Activated T-cell treated with anti-CD3 and anti-CD28 coated beads, Interleukin-2, amount 50 U/mL, for 72 hours (primary cell): Measurements from ENCODE around the gene SLC17A5. TPM values are rescaled to one million over a fixed set of nuclear protein-coding genes. Genes with fewer than 3 reads are reported as not detected.
"Not testable (repeated sequence)": the region's sequence is repeated elsewhere in the genome, so short reads cannot be mapped to it uniquely, and the experiment has no call there.

Source experiments
- ATAC-seq, 2 donors: fragments of 150-1000 bp; cut with Tn5 transposase; replicated peaks in 1 of 2; 2 replicates each; pipeline ENCODE4 v1.10.0; 2021; ENCODE audit warnings: moderate library complexity in 2 of 2, mild to moderate bottlenecking in 1 of 2
- DNase-seq, 2 donors: peaks; one replicate each; pipeline ENCODE4 v3.0.0; 2021 to 2022; ENCODE audit warnings: mixed read lengths in 1 of 2
- H3K27ac Mint-ChIP-seq: one replicate; pipeline ENCODE4 v1.8.0; 2022; ENCODE audit warnings: mild to moderate bottlenecking, moderate library complexity, mixed read lengths
- H3K27me3 Mint-ChIP-seq: one replicate; pipeline ENCODE4 v1.8.0; 2022; ENCODE audit warnings: low read depth, mixed read lengths
- H3K36me3 Mint-ChIP-seq, 2 donors: one replicate each; pipeline ENCODE4 v1.8.0; 2022; ENCODE audit warnings: mixed read lengths in 2 of 2, mild to moderate bottlenecking in 1 of 2; ENCODE audit not compliant: insufficient read depth in 2 of 2
- H3K4me1 Mint-ChIP-seq: one replicate; pipeline ENCODE4 v1.8.0; 2022; ENCODE audit warnings: low read depth, mixed read lengths
- H3K4me3 Mint-ChIP-seq, 2 donors: one replicate each; pipeline ENCODE4 v1.8.0; 2022; ENCODE audit warnings: mild to moderate bottlenecking in 2 of 2, mixed read lengths in 2 of 2, moderate library complexity in 2 of 2
- H3K9me3 Mint-ChIP-seq, 2 donors: one replicate each; pipeline ENCODE4 v1.8.0; 2022; ENCODE audit warnings: mixed read lengths in 2 of 2
- total RNA-seq, 2 donors: library from RNA; stranded (reverse); gene quantifications; one replicate each; pipeline ENCODE4 v1.2.3, GENCODE V29; 2022

Gene SLC17A5
- total RNA-seq, 2 donors from 2014 or later, result 3.2 to 4.7 TPM

DNA sequence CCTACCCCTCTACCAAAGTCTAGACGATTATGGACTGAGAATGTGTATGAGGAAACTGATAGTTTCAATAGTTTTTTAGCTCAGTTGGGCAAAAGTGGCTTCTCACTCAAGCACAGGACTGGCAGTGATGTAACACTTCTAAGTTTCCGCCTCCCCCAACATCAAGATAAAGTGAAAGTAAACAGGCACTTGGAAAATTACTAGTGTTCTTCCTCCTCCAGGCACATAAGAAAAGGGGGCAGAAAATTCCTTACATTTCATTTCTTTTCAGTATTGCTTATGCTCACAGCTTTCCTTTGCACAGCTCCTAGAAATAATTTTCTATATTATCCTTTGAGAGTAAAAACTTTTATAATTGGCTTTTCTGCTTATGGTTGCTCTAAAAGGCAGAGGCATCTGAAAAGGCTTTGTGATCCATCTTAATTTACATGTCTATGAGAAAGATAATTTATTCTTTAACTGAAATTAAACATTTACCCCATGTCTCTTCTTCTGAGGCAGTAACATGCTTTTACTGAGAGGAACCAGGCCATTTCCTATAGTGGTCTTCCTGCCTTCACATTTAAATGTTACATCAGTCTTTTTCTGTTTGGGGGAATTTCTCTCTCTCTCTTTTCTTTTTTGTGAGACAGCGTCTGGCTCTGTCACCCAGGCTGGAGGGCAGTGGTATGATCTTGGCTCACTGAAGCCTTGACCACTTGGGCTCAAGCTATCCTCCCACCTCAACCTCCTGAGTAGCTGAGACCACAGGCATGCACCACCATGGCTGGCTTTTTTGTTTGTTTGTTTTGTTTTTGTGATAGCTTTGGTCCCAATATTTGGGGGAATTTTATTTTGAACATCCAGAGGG lies 68.0 kb downstream of the SLC17A5 start:
- no peaks in the 10 kb centered on the region for H3K27me3 Mint-ChIP-seq
- H3K36me3 Mint-ChIP-seq, result peaks cover 0 to 2% of the 10 kb centered on the region in 2 donors
- DNase-seq (peak; percentile 29 to 49), ATAC-seq (peak; percentile 71 to 78)
- H3K27ac Mint-ChIP-seq, result peak overlapping the region; percentile 98
- H3K4me3 Mint-ChIP-seq, result peak overlapping the region; percentile 85 to 90
- H3K9me3 Mint-ChIP-seq, result peaks cover 0 to under 1% of the 10 kb centered on the region in 2 donors
- peaks cover 35% of the 10 kb centered on the region for H3K4me1 Mint-ChIP-seq

DNA sequence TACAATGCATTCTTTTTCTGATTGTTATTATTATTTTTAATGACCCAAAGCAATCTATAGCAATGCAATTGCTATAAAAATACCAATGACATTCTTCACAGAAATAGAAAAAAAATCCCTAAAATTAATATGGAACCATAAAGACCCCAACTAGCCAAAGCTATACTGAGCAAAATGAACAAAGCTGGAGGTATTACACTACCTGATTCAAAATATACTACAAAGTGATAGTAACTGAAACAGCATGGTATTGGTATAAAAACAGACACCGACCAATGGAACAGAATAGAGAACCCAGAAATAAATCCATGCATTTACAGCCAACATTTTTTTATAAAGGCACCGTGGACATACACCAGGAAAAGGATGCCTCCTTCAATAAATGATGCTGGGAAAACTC lies 72.5 kb downstream of the SLC17A5 start:
- H3K9me3 Mint-ChIP-seq, result peaks cover 0 to 2% of the 10 kb centered on the region in 2 donors
- peaks cover 3 to 9% of the 10 kb centered on the region in 2 donors for H3K36me3 Mint-ChIP-seq
- peak overlapping the region; percentile 94 for H3K27ac Mint-ChIP-seq
- DNase-seq (no peak), ATAC-seq (no peak)
- no peaks in the 10 kb centered on the region for H3K27me3 Mint-ChIP-seq
- H3K4me1 Mint-ChIP-seq, result peaks cover 38% of the 10 kb centered on the region
- no peak overlapping the region for H3K4me3 Mint-ChIP-seq

DNA sequence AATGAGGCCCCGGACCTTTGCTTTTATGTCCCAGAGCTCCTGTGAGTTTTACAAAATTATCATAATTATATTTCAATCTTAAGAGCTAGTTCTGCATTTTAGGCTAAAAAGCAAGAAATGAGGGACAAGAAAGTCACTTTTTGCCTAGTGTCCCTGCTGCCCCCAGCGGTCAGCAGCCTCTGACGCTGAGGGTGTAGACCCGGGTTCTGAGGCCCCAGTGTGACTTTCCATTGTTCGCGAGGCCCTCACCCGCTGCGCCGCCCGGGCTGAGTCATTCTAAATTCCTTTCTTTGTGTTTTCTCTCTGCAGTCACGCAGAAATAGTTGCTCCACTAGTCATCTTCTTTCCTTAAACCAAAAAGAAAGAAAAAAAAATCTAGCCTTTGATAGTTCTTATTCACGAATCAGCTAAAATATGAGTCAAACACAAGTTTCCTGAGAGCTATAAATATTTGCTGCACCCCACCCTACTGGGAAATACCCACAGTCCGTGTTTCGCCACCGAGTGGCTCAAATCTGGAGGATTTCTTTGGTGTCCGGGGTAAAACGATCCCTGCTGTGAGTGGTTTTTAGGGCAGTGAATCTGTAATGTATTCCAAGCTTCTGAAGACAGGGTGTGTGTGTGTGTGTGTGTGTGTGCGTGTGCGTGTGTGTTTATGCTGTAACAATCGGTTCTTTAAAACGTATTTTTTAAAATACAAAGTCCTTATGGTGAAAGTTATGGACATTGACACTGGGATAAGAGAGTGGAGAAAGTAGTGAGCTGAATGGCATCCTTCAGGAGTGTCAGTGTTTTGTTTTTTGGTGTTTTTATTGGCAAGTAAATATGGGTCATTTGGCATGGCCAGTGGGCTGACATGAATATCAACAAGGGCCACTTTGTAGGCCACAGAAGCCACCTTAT lies 73.3 kb downstream of the SLC17A5 start:
- no peaks in the 10 kb centered on the region for H3K27me3 Mint-ChIP-seq
- peak overlapping the region; percentile 73 to 76 for H3K4me3 Mint-ChIP-seq

DNA sequence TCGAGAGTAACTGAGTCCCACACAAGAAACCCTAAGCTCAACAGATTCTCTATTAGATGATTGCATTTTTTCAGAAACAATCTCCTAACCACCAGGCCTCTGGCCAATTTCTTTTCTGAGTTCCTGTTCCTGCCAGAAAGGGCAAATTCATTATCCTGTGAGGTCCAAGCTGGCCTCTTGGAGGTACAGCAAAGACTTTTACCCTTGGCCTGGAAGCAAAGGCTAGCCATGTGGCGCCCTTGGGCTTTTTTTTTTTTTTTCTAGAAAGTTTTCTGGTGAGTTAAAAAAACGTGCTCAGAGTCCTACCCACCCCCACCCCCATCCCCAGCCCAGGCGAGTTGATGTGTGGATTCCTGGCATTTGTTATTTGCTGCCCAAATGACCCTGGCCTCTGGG lies 73.9 kb downstream of the SLC17A5 start:
- peak overlapping the region; percentile 73 to 76 for H3K4me3 Mint-ChIP-seq
- DNase-seq, result no peak
- H3K9me3 Mint-ChIP-seq, result peaks cover 2 to 5% of the 10 kb centered on the region in 2 donors

More for the DNA sequence above, 73.3 kb downstream of the SLC17A5 start:
- ATAC-seq, result peak; percentile 95 to 96
- peaks cover 3 to 10% of the 10 kb centered on the region in 2 donors for H3K36me3 Mint-ChIP-seq
- peaks cover 30% of the 10 kb centered on the region for H3K4me1 Mint-ChIP-seq
- H3K27ac Mint-ChIP-seq, result peak overlapping the region; percentile 94
- peak; percentile 81 to 85 for DNase-seq
- H3K9me3 Mint-ChIP-seq, result peaks cover 2 to 5% of the 10 kb centered on the region in 2 donors

DNA sequence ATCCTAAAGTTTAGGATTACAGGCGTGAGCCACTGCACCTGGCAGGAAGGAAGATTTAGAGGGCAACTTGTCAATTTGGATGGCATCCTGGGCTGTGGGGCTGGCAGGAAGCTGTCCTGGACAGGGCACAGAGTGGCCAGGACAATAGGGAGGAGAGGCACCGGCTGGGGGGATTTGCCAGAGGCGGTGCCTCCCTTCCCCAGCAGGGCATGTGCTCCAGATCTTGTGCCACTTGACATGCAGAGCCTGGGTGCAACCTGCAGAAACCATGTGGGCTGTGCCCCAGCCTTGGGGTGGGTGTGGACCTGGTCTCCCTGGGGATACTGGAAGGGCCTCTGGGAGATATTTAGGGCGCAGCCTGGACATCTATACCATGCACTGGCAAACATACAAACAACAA lies 74.4 kb downstream of the SLC17A5 start:
- Mint-ChIP-seq H3K27me3 (no peaks in the 10 kb centered on the region), H3K9me3 (peaks cover 2 to 5% of the 10 kb centered on the region in 2 donors), H3K36me3 (peaks cover 3 to 10% of the 10 kb centered on the region in 2 donors), H3K27ac (peak overlapping the region; percentile 94), H3K4me3 (peak overlapping the region in 1 of 2 donors; percentile 27), H3K4me1 (peaks cover 22% of the 10 kb centered on the region)
- no peak for DNase-seq
- ATAC-seq, result no peak

More for the DNA sequence above, 73.9 kb downstream of the SLC17A5 start:
- Mint-ChIP-seq H3K4me1 (peaks cover 23% of the 10 kb centered on the region), H3K36me3 (peaks cover 3 to 10% of the 10 kb centered on the region in 2 donors), H3K27ac (peak overlapping the region; percentile 94), H3K27me3 (no peaks in the 10 kb centered on the region)
- ATAC-seq, result peak in 1 of 2 donors; percentile 2

DNA sequence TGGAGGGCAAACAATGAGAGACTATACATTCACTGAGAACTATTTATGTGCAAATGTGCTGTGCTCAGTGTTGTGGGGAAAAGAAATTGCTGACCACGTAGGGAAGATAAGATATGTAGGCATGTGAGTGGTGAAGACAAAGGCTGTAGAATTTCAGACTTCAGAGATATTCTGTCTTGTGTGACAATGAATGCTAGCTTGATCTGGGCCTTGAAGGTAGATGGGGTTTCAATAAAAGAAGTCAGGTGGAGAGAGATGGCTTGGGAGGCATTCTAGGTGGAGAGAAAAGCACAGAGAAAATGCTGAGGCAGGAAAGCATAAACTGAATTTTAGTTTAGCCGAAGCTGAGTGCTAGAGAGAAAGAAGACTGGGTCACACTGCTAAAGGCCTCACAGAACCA lies 76.1 kb downstream of the SLC17A5 start:
- H3K27ac Mint-ChIP-seq, result no peak overlapping the region
- peaks cover 3 to 10% of the 10 kb centered on the region in 2 donors for H3K36me3 Mint-ChIP-seq
- peaks cover 2 to 5% of the 10 kb centered on the region in 2 donors for H3K9me3 Mint-ChIP-seq
- no peak overlapping the region for H3K4me3 Mint-ChIP-seq
- H3K4me1 Mint-ChIP-seq, result peaks cover 22% of the 10 kb centered on the region
- no peaks in the 10 kb centered on the region for H3K27me3 Mint-ChIP-seq
- DNase-seq (no peak), ATAC-seq (no peak)

DNA sequence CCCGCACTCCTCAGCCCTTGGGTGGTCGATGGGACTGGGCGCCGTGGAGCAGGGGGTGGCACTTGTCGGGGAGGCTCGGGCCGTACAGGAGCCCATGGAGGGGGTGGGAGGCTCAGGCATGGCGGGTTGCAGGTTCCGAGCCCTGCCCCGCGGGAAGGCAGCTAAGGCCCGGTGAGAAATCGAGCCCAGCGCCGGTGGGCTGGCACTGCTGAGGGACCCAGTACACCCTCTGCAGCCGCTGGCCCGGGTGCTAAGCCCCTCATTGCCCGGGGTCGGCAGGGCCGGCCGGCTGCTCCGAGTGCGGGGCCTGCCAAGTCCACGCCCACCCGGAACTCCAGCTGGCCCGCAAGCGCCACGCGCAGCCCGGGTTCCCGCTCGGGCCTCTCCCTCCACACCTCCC lies 81.3 kb downstream of the SLC17A5 start:
- not testable (repeated sequence) for H3K27ac Mint-ChIP-seq, H3K9me3 Mint-ChIP-seq, DNase-seq, H3K4me3 Mint-ChIP-seq, ATAC-seq, H3K36me3 Mint-ChIP-seq, H3K4me1 Mint-ChIP-seq, H3K27me3 Mint-ChIP-seq

DNA sequence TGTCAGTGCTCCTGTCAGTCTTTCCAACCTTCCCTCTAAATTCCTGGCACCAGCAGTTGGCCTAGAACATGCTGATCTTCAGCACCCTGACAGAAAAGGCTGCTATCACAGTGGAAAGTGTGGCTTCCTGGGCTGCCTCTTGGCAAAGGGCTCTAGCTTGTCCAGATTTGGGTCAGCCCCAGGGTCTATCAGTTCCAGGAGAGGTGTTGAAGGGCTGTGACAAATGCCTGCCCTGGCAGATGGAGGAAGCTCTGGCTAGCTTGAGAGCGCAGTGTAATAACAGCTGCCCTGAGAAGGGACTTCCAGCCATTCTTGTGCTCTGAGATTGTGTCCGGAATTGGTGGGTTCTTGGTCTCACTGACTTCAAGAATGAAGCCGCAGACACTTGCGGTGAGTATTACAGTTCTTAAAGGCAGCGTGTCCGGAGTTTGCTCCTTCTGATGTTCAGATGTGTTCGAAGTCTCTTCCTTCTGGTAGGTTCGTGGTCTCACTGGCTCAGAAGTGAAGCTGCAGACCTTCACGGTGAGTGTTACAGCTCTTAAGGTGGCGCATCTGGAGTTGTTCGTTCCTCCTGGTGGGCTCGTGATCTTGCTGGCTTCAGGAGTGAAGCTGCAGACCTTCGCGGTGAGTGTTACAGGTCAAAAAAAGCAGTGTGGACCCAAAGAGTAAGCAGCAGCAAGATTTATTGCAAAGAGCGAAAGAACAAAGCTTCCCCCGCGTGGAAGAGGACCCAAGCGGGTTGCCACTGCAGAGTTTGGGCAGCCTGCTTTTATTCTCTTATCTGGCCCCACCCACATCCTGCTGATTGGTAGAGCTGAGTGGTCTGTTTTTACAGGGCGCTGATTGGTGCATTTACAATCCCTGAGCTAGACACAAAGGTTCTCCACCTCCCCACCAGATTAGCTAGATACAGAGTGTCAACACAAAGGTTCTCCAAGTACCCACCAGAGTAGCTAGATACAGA lies 82.3 kb downstream of the SLC17A5 start:
- DNase-seq, H3K4me1 Mint-ChIP-seq, H3K27me3 Mint-ChIP-seq, H3K9me3 Mint-ChIP-seq, H3K27ac Mint-ChIP-seq, ATAC-seq, H3K36me3 Mint-ChIP-seq: not testable (repeated sequence)
- peak overlapping the region in 1 of 2 donors; percentile 22 for H3K4me3 Mint-ChIP-seq

DNA sequence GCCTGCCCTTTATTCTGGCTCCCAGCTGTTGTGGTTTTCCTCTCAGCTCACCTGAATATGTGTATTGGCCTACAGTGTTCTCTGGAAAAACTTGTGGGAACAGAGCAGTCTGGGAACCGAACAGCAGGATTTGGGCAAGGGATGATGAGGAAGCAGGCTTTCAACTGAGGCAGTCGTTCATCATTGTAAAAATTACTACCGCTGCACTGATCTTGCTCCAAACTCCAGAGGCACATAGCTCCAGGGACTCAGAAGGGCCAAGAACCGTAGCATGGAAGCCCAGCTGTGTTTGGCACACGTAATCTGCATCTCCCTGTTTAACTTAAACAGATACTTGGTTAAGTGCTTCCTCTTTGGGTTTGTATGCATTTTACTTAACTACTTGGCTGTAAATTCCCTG lies 84.7 kb downstream of the SLC17A5 start:
- DNase-seq, result no peak
- Mint-ChIP-seq H3K4me3 (no peak overlapping the region), H3K27me3 (no peaks in the 10 kb centered on the region), H3K36me3 (no peaks in the 10 kb centered on the region), H3K4me1 (peaks cover 9% of the 10 kb centered on the region), H3K9me3 (no peaks in the 10 kb centered on the region), H3K27ac (no peak overlapping the region)
- no peak for ATAC-seq

DNA sequence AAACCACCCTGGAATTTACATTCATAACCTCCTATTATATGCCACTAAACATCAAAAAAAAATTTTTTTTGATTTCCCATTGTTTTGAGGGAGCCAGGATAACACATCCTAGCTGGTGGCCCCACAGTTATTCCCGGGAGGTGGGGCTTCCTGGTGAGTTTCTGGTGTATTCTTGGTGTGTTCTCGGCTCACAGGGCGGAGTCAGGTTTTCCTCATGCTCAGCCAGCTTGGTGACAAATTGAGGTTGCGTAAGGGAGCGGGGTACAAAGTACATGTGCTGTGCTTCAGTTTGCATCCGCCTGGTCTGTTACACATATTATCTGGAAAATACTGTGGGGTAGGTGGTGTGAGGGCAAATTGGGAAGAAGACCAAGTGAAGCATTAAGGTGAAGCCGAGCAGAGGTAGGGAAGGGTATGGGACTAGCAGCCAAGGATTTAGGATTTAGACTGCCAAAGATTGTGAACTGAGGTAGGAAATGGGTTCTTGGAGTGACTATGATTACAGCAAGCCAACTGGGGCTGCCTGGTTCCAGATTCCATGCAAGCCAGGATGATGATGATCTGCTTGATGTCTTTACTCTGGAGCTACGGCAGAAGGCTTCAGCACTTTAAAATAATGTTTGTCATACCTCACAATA lies 86.7 kb downstream of the SLC17A5 start:
- Mint-ChIP-seq H3K4me3 (no peak overlapping the region), H3K9me3 (no peaks in the 10 kb centered on the region), H3K4me1 (peaks cover 9% of the 10 kb centered on the region), H3K36me3 (no peaks in the 10 kb centered on the region), H3K27me3 (no peaks in the 10 kb centered on the region), H3K27ac (no peak overlapping the region)
- ATAC-seq (no peak), DNase-seq (no peak)

DNA sequence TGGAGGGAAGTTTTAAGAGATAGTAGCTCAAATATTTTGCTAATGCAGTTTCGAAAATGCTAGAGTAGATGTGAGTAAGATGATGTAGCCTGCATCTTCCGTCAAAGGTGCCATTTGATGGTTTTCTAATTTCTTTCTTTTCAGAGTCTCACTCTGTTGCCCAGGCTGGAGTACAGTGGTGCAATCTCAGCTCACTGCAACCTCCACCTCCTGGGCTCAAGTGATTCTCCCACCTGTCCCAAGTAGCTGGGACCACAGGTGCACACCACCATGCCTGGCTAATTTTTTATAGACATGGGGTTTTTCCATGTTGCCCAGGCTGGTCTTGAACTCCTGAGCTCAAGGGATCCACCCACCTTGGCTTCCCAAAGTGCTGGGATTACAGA lies 87.3 kb downstream of the SLC17A5 start:
- H3K27ac Mint-ChIP-seq, H3K36me3 Mint-ChIP-seq, H3K9me3 Mint-ChIP-seq, ATAC-seq, H3K4me1 Mint-ChIP-seq, H3K27me3 Mint-ChIP-seq, H3K4me3 Mint-ChIP-seq, DNase-seq: not testable (repeated sequence)
